ENCODE data around the gene RAB3C.

The RAB3C gene

GRCh38 chr5:58737671-58738070, 154.8 kb downstream of the RAB3C start:
- DNase-seq = no peak

GRCh38 chr5:58738336-58738735, 155.5 kb downstream of the RAB3C start:
- DNase-seq = no peak

- no peak for DNase-seq
These were observed 156.2 kb downstream of the RAB3C start for GRCh38 chr5:58739051-58739450.

- no peak for DNase-seq
These were observed 158.1 kb downstream of the RAB3C start for GRCh38 chr5:58740956-58741355.

- no peak for DNase-seq
These were observed 162.5 kb downstream of the RAB3C start for GRCh38 chr5:58745350-58745749.

- DNase-seq = no peak
These were observed 163.4 kb downstream of the RAB3C start for GRCh38 chr5:58746321-58746720.

- DNase-seq = no peak
These were observed 167.2 kb downstream of the RAB3C start for GRCh38 chr5:58750036-58750435.

- no peak for DNase-seq
These were observed 168.5 kb downstream of the RAB3C start for GRCh38 chr5:58751222-58751837.

GRCh38 chr5:58752104-58752503, 169.2 kb downstream of the RAB3C start:
- DNase-seq = no peak

- no peak for DNase-seq
These were observed 170.6 kb downstream of the RAB3C start for GRCh38 chr5:58753446-58753845.

- no peak for DNase-seq
These were observed 171.4 kb downstream of the RAB3C start for GRCh38 chr5:58754250-58754649.

GRCh38 chr5:58755397-58755796, 172.5 kb downstream of the RAB3C start:
- no peak for DNase-seq

GRCh38 chr5:58759745-58760144, 176.9 kb downstream of the RAB3C start:
- DNase-seq = no peak

- no peak for DNase-seq
These were observed 177.3 kb downstream of the RAB3C start for GRCh38 chr5:58760222-58760621.

- no peak for DNase-seq
These were observed 178.5 kb downstream of the RAB3C start for GRCh38 chr5:58761407-58761806.

GRCh38 chr5:58763390-58763789, 180.5 kb downstream of the RAB3C start:
- DNase-seq = no peak

- no peak for DNase-seq
These were observed 181.3 kb downstream of the RAB3C start for GRCh38 chr5:58764199-58764598.

GRCh38 chr5:58765058-58765457, 182.2 kb downstream of the RAB3C start:
- DNase-seq = no peak

- no peak for DNase-seq
These were observed 184.2 kb downstream of the RAB3C start for GRCh38 chr5:58767104-58767503.

GRCh38 chr5:58770136-58770535, 187.3 kb downstream of the RAB3C start:
- no peak for DNase-seq

GRCh38 chr5:58771796-58772195, 188.9 kb downstream of the RAB3C start:
- DNase-seq = no peak

GRCh38 chr5:58773744-58774441, 191.0 kb downstream of the RAB3C start:
- peak; percentile 97 for DNase-seq

- no peak for DNase-seq
These were observed 192.1 kb downstream of the RAB3C start for GRCh38 chr5:58774937-58775336.

- DNase-seq = no peak
These were observed 192.9 kb downstream of the RAB3C start for GRCh38 chr5:58775701-58776262.

GRCh38 chr5:58776559-58776958, 193.7 kb downstream of the RAB3C start:
- DNase-seq = no peak
